GM19023 (cell line): Measurements from ENCODE around the gene CDSN.

Experiments
- ATAC-seq: cut with Tn5 transposase; IDR thresholded peaks from one replicate; pipeline ENCODE4 v1.9.1; 2021; ENCODE audit warnings: mild to moderate bottlenecking, moderate library complexity; ENCODE audit not compliant: unreplicated experiment

Gene CDSN

DNA sequence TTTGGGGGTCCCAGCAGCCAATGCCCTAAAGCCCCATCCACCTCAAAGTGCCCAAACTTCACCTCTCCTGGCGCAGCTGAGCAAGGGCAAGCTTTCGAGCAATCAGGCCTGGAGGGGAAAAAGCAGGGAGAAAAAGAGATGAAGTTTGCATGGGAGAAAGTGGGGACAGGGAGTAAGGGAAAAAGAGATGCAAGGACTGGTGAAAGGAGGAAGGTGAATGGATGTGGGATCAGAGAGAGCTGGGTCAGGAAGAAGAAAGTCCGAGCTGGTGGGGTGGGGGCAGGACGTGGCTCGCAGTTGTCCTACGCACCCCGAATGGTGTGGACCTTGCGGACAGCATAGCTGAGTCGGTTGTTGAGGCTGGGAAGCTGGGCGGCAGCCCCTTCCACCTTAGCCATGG, 25.1 kb upstream of the CDSN start:
- no peak for ATAC-seq

DNA sequence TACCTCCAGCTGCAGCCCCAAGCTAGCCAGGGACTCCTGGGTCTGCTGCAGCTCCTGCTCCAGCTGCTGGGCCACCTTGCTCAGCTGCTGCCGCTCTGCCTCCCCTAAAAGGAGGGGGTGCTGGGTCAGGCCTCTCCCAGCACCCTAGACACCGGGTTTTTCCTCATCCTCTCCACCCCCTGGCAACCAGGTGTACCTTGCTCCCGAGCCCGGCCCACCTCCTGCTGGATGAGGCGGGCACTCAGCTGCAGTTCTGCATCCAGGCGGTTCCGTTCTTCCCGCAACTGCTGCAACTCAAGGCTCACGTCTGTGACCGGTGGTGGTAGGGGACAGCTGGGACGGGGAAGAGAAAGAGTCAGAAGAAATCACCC, 24.7 kb upstream of the CDSN start:
- no peak for ATAC-seq

DNA sequence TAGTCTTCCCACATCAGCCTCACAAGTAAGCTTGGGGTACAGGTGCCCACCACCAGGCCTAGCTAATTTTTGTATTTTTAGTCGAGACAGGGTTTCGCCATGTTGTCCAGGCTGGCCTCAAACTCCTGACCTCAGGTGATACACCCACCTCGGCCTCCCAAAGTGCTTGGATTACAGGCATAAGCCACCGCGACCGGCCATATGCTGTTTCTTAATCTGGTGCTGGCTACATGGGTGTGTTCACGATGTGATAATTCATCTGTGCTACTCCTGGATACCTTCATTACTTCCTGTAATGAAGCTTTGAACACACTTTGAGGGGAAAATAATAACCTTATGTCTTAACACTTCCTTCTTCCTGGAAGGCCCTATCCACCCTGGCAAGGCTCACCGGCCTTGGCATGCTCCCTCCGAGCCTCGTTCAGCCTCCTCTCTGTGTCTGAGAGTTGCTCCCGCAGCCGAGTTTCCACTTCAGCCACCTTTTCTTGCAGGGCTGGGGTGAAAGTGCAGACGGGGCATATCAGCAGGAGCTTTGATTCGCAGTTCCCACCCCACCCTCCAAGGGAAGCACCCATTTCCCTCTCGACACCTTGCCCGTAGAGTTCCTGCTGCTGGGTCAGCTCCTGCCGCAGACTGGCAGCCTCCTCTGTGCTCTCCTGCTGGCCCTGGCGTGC, 24.2 kb upstream of the CDSN start:
- ATAC-seq = no peak

DNA sequence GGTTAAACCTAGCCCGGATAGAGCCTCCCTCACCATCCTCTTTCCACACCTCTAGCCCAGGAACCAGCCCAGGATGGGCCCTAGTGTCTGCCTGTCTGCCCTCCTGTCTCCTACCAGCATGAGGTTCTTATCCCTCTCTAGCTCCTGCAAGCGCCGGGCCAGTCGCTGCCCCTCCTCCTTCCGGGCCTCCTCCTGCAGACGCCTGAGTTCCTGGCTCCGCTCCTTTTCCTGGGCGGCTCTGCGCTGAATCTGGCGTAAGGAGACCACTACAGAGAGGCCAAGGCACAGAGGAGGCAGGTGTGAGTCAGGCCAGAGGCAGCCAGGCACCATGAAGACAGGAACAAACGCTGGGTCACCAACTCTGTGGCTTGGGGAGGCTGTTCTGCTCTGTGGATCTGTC, 22.9 kb upstream of the CDSN start:
- no peak for ATAC-seq

DNA sequence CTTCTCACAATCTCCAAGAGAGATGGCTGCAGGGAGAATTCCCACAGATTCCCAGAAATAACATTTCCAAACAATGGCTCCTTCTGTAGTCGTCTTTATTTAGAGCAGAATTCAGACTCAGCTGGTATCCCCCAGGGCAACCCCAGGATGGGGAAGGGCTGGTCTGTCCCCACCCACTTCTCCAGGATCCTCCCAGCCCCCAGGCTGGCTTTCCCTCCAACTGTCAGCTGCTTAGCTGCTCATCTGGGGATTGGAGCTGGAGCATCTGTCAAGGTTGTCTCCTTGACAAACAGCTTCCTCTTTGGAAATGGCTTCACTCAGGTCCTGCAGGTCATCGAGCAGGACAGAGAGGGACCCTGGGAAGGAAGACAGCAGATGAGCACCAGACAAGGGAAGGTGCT, 22.1 kb upstream of the CDSN start:
- ATAC-seq = no peak

DNA sequence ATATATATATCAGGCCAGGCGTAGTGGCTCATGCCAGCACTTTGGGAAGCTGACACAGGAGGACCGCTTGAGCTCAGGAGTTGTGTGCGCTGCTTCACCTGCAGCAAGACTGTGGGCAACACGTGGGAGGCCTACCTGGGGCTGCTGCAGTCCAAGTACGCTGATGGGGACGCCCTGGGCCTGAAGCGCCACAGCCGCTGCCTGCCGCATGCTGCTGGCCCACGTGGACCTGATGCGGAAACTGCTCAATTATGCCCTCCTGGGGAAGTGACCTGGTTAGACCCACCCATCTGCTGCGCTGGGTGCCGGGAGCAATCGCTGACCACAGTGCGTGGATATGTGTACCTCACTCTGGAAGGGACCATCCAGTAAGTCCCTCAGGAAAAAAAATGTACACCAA, 20.4 kb upstream of the CDSN start:
- ATAC-seq = no peak

DNA sequence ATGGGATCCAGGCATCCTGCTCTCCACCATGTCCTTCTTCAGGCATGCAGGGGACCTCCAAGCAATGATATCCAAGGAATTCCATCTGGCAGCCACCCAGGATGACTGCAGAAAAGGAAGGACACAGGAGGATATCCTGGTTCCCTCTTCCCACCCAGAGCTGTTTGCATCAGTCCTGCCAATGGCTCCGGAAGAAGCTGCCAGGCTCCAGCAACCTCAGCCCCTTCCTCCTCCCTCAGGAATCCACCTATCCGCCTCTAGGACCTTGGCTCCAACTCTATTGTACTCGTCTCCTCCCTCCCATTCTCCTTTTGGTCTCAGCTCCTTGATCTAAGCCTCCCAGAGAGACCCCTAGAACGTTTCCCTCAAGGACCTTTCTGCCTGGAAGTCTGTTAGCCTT, 19.4 kb upstream of the CDSN start:
- ATAC-seq = no peak

DNA sequence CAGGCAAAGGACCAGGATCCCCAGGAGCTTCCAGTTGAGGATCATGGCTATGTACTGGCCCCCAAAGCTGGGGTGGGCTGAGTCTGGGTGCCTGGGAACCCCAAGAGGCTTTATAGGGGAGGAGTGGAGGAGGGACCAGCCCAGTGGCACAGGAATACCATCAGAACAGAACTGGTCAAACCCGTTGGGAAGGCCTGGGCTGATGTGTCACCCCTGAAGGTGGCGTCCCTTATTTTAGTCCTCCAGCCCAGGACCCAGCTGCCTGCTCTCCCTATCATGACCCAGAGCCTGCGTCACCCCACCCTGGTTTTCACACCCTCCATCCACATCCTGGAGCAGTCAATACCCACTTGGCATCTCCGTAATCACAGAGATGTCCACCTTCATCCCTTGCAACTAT, 18.7 kb upstream of the CDSN start, which contains the start of gene PSORS1C2:
PSORS1C2 (minus strand) TSS at position 85 of the 400 bp plus-strand sequence; CDS start at position 45, 40 bp downstream.
- no peak for ATAC-seq

DNA sequence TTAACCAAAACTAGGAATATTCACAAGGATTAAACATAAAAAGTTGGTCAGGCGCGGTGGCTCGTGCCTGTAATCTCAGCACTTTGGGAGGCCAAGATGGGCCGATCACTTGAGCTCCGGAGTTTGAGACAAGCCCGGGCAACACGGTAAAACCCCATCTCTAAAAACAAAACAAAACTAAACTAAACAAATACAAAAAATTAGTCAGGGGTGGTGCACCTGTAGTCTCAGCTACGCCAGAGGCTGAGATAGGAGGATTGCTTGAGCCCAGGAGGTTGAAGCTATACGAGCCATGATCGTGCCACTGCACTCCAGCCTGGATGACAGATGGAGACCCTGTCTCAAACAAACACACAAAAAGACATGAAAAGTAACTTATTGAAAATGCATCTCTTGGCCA, 15.5 kb upstream of the CDSN start:
- ATAC-seq = no peak

DNA sequence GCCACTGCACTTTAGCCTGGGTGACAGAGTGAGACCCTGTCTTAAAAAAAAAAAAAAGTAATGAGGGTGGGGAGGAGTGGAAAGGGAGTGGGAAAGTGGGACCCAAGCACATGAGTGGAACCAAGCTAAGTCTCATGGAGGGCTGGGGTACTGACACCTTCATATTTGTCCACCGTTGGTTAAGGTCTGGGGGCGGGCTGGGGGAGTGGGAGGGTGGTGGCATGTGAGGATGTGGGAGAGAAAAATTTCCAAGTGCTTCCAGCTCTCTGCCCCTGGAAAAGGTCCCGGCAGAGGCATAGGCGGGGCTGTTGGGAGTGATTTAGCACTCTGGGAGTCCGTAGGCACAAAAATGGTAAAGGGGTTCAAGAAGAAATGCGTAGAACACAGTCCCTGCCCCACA, 12.6 kb upstream of the CDSN start:
- no peak for ATAC-seq

DNA sequence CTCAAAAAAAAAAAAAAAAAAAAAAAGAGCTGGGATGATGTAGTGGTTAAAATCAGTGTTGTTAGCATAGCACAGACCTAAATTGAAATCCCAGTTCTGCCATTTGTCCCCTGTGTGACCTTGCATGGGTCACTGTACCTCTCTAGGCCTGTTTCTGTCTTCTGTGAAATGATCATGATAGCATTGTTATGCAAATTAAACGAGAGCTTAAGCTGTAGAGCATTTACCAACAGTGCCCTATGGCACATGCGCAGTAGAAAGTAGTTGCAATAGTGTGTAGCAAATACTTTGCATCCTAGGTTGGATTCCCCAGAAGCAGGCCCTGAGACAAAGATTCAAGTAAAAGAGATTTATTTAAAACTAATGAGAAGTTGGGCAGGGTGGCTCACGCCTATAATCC, 11.3 kb upstream of the CDSN start:
- ATAC-seq = no peak

DNA sequence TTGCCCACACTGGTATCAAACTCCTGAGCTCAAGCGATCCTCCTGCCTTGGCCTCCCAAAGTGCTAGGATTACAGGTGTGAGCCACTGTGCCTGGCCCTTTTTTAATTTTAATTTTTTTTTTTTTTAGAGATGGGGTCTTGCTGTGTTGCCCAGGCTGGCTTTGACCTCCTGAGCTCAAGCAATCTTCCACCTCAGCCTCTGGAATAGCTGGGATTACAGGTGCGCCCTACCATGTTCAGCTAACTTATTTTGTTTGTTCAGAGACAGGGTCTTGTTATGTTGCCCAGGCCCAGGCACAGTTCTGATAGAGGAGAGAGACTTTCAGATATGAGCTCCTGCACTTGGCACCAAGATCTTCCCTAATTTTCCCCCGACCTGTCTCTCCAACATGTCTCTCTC, 10.5 kb upstream of the CDSN start:
- ATAC-seq = no peak

DNA sequence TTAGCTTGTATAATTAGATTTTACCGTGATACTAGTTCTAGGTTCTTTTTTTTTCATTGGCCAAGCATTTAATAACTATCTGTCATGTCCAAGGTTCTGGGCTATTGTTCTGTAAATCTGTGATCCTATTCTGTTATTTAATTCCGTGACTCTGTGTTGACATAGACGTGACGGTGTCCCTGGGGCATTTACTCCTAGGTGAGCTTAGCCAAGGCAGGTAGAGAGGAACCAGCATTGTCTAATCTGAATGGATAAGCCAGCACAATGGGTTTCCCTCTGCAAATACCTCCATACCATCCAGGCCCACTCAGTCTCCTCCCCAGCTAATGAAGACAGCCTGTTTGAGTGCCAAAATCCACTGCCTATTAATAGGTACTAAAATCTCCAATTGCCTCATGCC, 8.9 kb upstream of the CDSN start:
- ATAC-seq = no peak

DNA sequence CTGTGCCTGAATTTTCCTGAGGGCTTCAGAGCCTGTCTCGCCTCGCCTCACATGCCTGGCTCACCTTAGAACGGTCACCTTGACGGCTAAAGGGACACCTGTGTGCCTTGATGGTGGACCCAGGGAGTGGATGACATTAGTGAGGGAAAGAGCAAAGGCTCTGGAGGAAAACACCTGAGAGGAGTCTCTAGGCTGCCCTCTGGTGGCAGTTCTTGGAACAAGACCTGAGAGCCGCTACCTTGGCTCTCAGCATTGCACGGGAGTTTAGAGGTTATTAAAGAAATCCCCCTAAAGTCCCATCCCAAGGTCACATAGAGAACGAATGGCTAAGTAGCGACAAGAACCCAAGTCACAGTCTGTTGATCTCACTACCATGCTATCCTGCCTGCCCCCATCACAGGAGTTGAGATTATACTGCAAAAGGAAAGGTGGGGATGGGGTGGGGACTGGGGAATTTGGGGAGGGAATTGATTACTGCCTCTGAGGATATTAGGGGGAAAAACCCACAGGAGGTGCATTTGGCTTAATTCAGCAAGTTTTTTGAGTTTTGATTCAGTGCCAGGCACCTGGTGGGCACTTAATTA, 7.9 kb upstream of the CDSN start:
- ATAC-seq = no peak

DNA sequence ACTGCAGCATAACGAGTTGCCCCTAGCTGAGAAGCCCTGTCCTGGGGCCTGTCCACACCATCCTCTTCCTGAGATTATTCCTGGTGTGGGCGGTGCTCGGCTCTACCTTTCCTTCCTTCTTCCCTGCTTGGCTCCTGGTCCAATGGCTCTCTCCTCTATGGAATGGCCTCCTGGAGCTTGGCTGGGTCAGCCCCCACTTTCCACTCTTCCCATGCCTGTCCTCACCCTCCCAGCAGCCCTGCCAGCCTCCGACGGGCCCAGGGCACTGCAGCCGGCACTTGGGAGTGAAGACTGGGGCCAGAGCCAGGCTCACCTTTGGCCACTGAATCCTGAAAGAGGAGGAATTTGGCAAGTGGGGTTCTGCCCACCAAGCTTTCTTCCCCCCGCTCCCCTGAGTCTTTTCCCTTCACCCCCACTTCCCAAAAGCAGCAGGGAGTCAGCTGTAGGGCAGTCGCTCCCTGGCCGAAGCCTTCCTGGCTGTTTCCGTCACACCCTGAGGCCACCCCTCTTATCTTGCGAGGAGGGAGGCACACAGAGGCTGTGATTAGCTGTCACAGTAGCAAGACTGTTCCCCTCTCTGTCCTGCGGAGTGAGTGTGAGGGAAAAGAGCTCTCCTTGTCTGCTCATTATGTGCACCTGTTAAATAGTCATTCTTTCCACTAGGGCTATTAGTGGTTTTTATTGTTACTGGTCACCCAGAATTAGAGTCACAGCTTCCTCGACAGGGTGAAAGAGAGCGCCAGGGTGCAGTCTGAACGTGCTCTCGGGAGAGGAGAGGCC, 6.3 kb upstream of the CDSN start:
- no peak for ATAC-seq

DNA sequence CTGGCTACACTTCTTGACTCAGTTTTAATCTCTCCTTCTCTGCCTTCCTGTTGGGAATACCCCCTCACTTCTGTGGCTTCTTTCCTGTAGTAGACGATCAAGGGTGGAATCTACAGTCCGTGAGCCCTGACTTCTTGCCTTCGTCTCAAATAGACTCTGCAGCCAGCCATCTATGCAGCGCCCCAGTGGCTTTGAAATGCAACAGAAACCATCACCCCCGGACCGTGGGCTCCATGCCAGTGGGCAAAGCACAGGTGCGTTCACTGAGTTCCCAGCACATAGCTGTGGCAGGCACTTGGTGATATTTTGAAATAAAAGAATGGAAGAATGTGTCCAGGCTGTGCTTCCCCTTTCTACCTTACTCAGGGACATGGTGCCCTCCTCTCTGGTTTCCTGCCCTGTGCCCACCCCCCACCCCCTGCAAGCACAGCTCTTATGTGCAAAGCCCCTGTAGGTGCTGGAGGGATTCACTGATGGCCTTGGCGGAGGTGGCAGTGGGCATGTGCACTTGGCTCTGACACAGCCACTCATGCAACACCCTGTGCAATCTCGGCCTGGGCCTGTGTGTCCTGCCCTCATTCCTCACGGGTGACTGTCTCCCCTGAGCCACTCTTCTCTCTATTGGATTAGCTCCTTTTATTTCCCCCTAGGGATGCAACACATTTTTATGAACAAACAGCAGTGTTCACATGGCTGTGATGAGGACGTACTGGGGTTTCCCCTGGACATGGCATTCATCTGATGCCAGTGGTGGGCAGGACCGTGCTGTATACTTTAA, 5.5 kb upstream of the CDSN start:
- no peak for ATAC-seq

DNA sequence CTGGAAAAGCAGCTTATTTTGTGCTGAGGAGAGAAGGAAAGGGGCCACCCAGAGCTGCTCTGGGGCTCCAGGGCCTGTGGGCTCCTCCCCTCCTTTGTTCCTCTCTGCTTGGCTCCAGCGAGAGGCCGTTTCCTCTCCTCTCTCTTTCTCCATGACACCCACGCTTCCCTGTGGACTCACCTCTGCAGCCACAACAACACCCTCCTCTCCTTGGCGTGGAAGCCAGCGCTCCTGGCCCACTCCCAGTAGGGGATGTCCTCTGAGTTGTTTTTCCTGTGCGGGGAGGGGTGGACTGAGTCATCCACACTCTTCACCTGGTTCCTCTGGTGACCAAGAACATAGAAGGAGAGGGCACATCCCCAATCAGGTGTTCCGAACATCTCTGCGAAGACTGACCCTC, 4.9 kb upstream of the CDSN start:
- ATAC-seq = no peak

DNA sequence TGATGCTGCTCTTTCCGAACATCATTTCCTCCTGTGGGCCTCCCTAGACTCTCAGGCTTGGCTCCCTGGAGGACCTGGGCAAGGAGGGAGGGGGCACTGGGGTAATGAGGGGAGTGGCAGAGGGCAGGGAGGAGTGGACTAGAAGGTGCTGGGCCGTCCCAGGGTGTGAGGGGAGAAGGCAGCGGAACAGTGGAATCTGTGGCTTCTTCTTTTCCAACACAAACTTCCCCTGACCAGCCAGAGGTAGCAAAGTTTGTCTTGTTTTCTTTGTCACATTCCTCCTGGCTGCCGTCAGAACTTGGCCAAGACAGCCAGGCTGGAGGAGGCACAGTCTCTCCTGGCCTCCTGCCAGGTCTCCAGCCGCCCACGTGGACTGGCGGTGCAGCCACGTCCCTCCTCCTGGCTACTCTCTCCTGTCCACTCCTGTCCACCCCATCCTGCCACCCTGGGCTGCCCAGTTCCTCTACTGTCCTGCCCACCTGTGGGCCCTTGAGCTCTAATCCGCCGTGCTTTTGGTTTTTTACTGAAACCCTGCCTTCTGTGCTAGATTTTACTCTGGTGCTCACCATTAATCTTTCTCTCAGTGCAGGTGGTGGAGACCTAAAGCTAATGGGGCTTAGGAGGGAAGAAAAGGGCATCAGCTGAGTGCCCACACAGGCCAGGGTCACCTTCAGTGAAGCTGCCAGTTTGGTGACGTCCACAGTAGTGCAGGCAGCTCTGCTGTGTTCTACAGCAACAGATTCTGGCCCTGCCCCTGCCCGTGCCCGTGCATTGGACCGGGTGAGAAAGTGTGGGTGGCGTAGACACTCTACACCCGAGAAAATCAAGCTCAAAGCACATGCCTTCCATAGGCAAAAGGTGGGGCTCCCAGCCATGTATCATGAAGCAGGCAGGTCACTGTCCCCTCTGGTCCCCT, 2.8 kb upstream of the CDSN start:
- ATAC-seq = no peak

DNA sequence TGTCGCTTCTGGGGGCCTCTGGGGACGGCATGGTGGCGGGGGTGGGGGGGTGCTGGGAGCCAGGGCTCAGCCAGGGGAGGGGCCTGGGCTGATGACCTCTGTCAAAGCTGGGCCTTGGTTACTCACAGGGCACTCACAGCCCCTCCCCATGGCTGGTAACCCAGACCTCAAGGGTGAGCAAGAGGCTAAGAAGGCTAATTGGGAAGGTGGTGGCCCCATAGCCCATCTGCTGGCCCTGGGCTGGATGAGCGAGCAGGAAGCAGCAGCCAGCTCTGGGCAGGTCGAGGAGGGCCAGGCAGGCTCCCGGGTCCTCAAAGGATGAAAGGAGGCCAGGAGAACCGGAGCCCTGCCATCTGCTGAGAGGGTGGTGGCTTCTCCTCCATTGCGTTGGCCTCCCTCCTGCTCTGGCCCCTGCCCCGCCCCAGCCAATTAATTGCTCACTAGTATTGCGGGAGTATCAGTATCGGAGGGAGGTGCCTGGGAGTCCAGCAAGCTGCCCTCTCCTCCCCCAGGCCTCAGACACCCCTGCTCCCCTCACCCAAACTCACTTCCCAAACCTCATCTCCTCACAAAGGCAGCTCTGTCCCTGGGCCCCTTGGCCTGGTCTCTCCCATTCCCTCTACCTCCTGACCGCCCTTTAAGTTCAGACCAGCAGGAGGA, 1.0 kb upstream of the CDSN start:
- no peak for ATAC-seq

DNA sequence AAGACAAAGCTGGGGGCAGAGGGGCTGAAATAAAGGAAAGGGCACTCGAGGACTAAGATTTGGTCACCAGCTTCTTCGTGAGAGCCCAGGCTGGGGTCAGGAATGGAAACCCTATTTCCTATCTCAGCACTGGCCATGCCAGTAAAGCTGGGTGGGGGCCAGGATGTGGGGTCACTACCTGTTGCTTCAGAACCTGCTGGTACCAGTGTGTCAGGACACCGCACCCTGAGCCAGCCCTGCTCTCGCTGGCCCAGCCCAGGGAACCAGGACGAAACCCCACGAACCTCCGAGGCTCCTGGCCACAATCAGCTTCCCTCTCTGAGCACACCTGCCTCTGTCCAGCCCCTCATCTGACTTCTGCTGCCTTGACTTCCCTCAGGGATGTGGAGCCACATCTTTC, 2.1 kb downstream of the CDSN start:
- no peak for ATAC-seq
